PC-9 (cell line): ENCODE data around the gene PTTG2. TPM values are rescaled to one million over a fixed set of nuclear protein-coding genes. Genes with fewer than 3 reads are reported as not detected.

Experiments
- BruUV-seq: library from RNA; stranded (reverse); fragments of 400-500 nt; replicated peaks from 2 replicates; lab custom pipeline; 2021; lab: Mats Ljungman, UMichigan
- CTCF ChIA-PET: fragments of 300-600 bp; sonication (Branson Sonifier 250); formaldehyde crosslinking; loops from one replicate; lab custom pipeline; 2022; ENCODE audit warnings: antibody characterized with exemption; lab: Charles Lee
- POLR2A ChIA-PET: fragments of 300-600 bp; sonication (Branson Sonifier 250); formaldehyde crosslinking; loops from one replicate; lab custom pipeline; 2022; ENCODE audit warnings: antibody characterized with exemption; ENCODE audit not compliant: unreplicated experiment; lab: Charles Lee
- DNase-seq, 2 experiments: peaks; one replicate each; pipeline versions ENCODE4 v3.0.0 to v3.0.0-alpha.2; 2015 to 2022; ENCODE audit warnings: mixed read lengths in 1 of 2
- H2AFZ ChIP-seq: fragments of 200-600 bp; sonication (generic); 2 replicates; pipeline ENCODE4 v1.8.1; 2017; ENCODE audit warnings: antibody characterized with exemption
- H3F3A ChIP-seq: fragments of 200-600 bp; sonication (generic); 2 replicates; pipeline ENCODE4 v1.8.1; 2017; ENCODE audit warnings: antibody characterized with exemption, mild to moderate bottlenecking, low read depth; ENCODE audit not compliant: insufficient read depth
- H3K27ac ChIP-seq: fragments of 200-600 bp; sonication (generic); 2 replicates; pipeline ENCODE4 v1.6.1; 2016; ENCODE audit warnings: mixed run types
- H3K27me3 ChIP-seq: fragments of 200-600 bp; sonication (generic); 2 replicates; pipeline ENCODE4 v1.6.1; 2016; ENCODE audit warnings: low read depth, mixed run types; ENCODE audit not compliant: insufficient read depth
- H3K36me3 ChIP-seq: fragments of 200-600 bp; sonication (generic); 2 replicates; pipeline ENCODE4 v1.6.1; 2016; ENCODE audit warnings: low read depth, mixed run types
- H3K4me1 ChIP-seq: fragments of 200-600 bp; sonication (generic); replicated peaks from 2 replicates; pipeline ENCODE4 v1.6.1; 2016; ENCODE audit warnings: mixed run types; ENCODE audit not compliant: insufficient read depth
- H3K4me2 ChIP-seq: fragments of 200-600 bp; sonication (generic); 2 replicates; pipeline ENCODE4 v1.6.1; 2017; ENCODE audit warnings: mixed run types
- H3K4me3 ChIP-seq: fragments of 200-600 bp; sonication (generic); 2 replicates; pipeline ENCODE4 v1.6.1; 2016; ENCODE audit warnings: mixed run types
- H3K79me2 ChIP-seq: fragments of 200-600 bp; sonication (generic); 2 replicates; pipeline ENCODE4 v1.6.1; 2017; ENCODE audit warnings: low read depth, mixed run types
- H3K9me2 ChIP-seq: fragments of 200-600 bp; sonication (generic); 2 replicates; pipeline ENCODE4 v1.8.1; 2017; ENCODE audit warnings: mild to moderate bottlenecking; ENCODE audit not compliant: insufficient read depth
- H3K9me3 ChIP-seq: fragments of 200-600 bp; sonication (generic); 2 replicates; pipeline ENCODE4 v1.8.1; 2016; ENCODE audit warnings: low read depth; ENCODE audit not compliant: insufficient read depth
- H4K20me1 ChIP-seq: fragments of 200-600 bp; sonication (generic); 2 replicates; pipeline ENCODE4 v1.8.1; 2017; ENCODE audit not compliant: insufficient read depth
- CTCF ChIP-seq: fragments of 200-600 bp; sonication (generic); conservative IDR thresholded peaks from 2 replicates; pipeline ENCODE4 v1.6.1; 2017; ENCODE audit warnings: mixed run types, antibody characterized with exemption, mild to moderate bottlenecking, moderate library complexity
- EZH2 ChIP-seq: fragments of 200-600 bp; sonication (generic); IDR thresholded peaks from 2 replicates; pipeline ENCODE4 v1.8.0; 2017; ENCODE audit warnings: antibody characterized with exemption, low read depth
- intact Hi-C: fragments of 100-400 bp; cut with micrococcal nuclease; formaldehyde crosslinking; loops from one replicate; pipeline ENCODE4 v1.10.0; 2022; ENCODE audit not compliant: unreplicated experiment
- total RNA-seq: library from RNA; stranded (reverse); gene quantifications from 2 replicates; pipeline ENCODE4 v1.2.3, GENCODE V29; 2021

The PTTG2 gene
- total RNA-seq, 1 experiment from 2014 or later = 0.55 TPM

- Histone ChIP-seq H3K27me3 (no peaks in the 10 kb centered on the region), H3K9me2 (no peaks in the 10 kb centered on the region), H3K79me2 (no peaks in the 10 kb centered on the region), H3K36me3 (no peaks in the 10 kb centered on the region), H4K20me1 (no peaks in the 10 kb centered on the region), H3K4me3 (no peak overlapping the region), H3K27ac (no peak overlapping the region), H3F3A (no peaks in the 10 kb centered on the region), H3K9me3 (no peaks in the 10 kb centered on the region), H3K4me2 (no peak overlapping the region), H3K4me1 (peaks cover 21% of the 10 kb centered on the region), H2AFZ (no peak overlapping the region)
- CTCF ChIA-PET = no interaction called here
- no peak for DNase-seq
- BruUV-seq = no TSS peak
- intact Hi-C loops = no loop called here
- POLR2A ChIA-PET = interaction anchor here (0.6 kb wide), 1 partner anchor 308 kb away, joined by 3 read pairs; no protein-coding TSS in a partner anchor
- no peak for TF ChIP-seq EZH2
- TF ChIP-seq CTCF = no peak
These were observed 7.5 kb downstream of the PTTG2 start for GRCh38 chr4:37967736-37968135.

- DNase-seq = no peak
- no peak for TF ChIP-seq CTCF
- TF ChIP-seq EZH2 = no peak
- Histone ChIP-seq H3K4me1 (peaks cover 21% of the 10 kb centered on the region), H3K4me2 (no peak overlapping the region), H3K9me2 (no peaks in the 10 kb centered on the region), H3K79me2 (no peaks in the 10 kb centered on the region), H3K27ac (no peak overlapping the region), H4K20me1 (no peaks in the 10 kb centered on the region), H3K27me3 (no peaks in the 10 kb centered on the region), H3K4me3 (no peak overlapping the region), H3F3A (no peaks in the 10 kb centered on the region), H2AFZ (no peak overlapping the region), H3K36me3 (no peaks in the 10 kb centered on the region), H3K9me3 (no peaks in the 10 kb centered on the region)
- intact Hi-C loops = no loop called here
- no TSS peak for BruUV-seq
- POLR2A ChIA-PET = no interaction called here
- CTCF ChIA-PET = no interaction called here
These were observed 8.5 kb downstream of the PTTG2 start for GRCh38 chr4:37968747-37969146.

GRCh38 chr4:37970702-37971101 is 10.5 kb downstream of the PTTG2 start:
- H3K79me2 ChIP-seq = no peaks in the 10 kb centered on the region
- no peaks in the 10 kb centered on the region for H3F3A ChIP-seq
- ChIA-PET CTCF (interaction anchor here (0.7 kb wide), 1 partner anchor 58 kb away, joined by 3 read pairs; no protein-coding TSS in a partner anchor), POLR2A (no interaction called here)
- H3K9me2 ChIP-seq = no peaks in the 10 kb centered on the region
- H3K4me1 ChIP-seq = peaks cover 15% of the 10 kb centered on the region
- H3K4me2 ChIP-seq = no peak overlapping the region
- no peaks in the 10 kb centered on the region for H3K27me3 ChIP-seq
- H3K27ac ChIP-seq = no peak overlapping the region
- peak; percentile 63 to 84 for DNase-seq
- TF ChIP-seq EZH2 (no peak), CTCF (peak; percentile 64)
- no peaks in the 10 kb centered on the region for H3K36me3 ChIP-seq
- no peak overlapping the region for H2AFZ ChIP-seq
- H3K4me3 ChIP-seq = no peak overlapping the region
- H4K20me1 ChIP-seq = no peaks in the 10 kb centered on the region
- H3K9me3 ChIP-seq = no peaks in the 10 kb centered on the region
- intact Hi-C loops = no loop called here
- BruUV-seq = no TSS peak
